Measurements from ENCODE around the gene COG4. TPM values are rescaled to one million over a fixed set of nuclear protein-coding genes. Genes with fewer than 3 reads are reported as not detected.

COG4 gene
- total RNA-seq, 2 donors from 2014 or later: 44.2 to 46.7 TPM

GRCh38 chr16:70430667-70431536, 92.5 kb downstream of the COG4 start:
- no peak overlapping the region for H3K4me3 ChIP-seq
- no peak for DNase-seq (ENCODE audit: low spot score)
- no peaks in the 10 kb centered on the region for H3K36me3 ChIP-seq
- ATAC-seq (ENCODE audit: insufficient number of reproducible peaks, low FRiP score, low read depth): no peak
- TF ChIP-seq, protein P1, sequence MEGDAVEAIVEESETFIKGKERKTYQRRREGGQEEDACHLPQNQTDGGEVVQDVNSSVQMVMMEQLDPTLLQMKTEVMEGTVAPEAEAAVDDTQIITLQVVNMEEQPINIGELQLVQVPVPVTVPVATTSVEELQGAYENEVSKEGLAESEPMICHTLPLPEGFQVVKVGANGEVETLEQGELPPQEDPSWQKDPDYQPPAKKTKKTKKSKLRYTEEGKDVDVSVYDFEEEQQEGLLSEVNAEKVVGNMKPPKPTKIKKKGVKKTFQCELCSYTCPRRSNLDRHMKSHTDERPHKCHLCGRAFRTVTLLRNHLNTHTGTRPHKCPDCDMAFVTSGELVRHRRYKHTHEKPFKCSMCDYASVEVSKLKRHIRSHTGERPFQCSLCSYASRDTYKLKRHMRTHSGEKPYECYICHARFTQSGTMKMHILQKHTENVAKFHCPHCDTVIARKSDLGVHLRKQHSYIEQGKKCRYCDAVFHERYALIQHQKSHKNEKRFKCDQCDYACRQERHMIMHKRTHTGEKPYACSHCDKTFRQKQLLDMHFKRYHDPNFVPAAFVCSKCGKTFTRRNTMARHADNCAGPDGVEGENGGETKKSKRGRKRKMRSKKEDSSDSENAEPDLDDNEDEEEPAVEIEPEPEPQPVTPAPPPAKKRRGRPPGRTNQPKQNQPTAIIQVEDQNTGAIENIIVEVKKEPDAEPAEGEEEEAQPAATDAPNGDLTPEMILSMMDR (IDR thresholded peaks at IDR 0.05): no peak
- peaks cover 42 to 73% of the 10 kb centered on the region in 2 donors for H3K4me1 ChIP-seq (ENCODE audit: control insufficient read depth in 1 of 2, low read depth in 2 of 2)
- no peaks in the 10 kb centered on the region for H3K27me3 ChIP-seq (replicated peaks; ENCODE audit: insufficient read depth)
- peak overlapping the region in 1 of 2 donors; percentile 40 for H3K27ac ChIP-seq
- H3K9me3 ChIP-seq: no peaks in the 10 kb centered on the region

Other genes starting within 250 kb of the COG4 start
- gene AARS1, start 234.0 kb downstream of the COG4 start, total RNA-seq: 10 to 100 TPM; 68.0 to 69.4 TPM
- 10 to 100 TPM; 20.7 to 20.8 TPM for gene DDX19B, start 224.4 kb downstream of the COG4 start, total RNA-seq
- 10 to 100 TPM; 38.7 to 54.4 TPM for gene DDX19A, start 176.7 kb downstream of the COG4 start, total RNA-seq
- gene ST3GAL2, start 84.5 kb downstream of the COG4 start, total RNA-seq: 10 to 100 TPM; 21.0 to 28.4 TPM
- gene FCSK, start 69.0 kb downstream of the COG4 start, total RNA-seq: 10 to 100 TPM; 16.1 to 20.4 TPM
- gene SF3B3, start 262 bp upstream of the COG4 start, total RNA-seq: 100 to 1,000 TPM in 1 of 2 donors, 10 to 100 TPM in 1; 94.6 to 123 TPM
- 10 to 100 TPM; 11.9 to 55.6 TPM for gene IL34, start 123.0 kb upstream of the COG4 start, total RNA-seq
- gene MTSS2, start 162.5 kb upstream of the COG4 start, total RNA-seq: 10 to 100 TPM; 57.3 to 58.5 TPM